ENCODE measurements around the gene PLEKHA7.

The PLEKHA7 gene

GRCh38 chr11:16774936-16775613, 239.1 kb downstream of the PLEKHA7 start:
- DNase-seq (ENCODE audit: low read depth in 2 of 2) = no peak

GRCh38 chr11:16773981-16774935, 240.0 kb downstream of the PLEKHA7 start:
- no peak for DNase-seq (ENCODE audit: low read depth in 2 of 2)

GRCh38 chr11:16772141-16772512, 242.1 kb downstream of the PLEKHA7 start:
- no peak for DNase-seq (ENCODE audit: low read depth in 2 of 2)

- DNase-seq (ENCODE audit: low read depth in 2 of 2) = no peak
Measured at GRCh38 chr11:16771350-16772140, 242.7 kb downstream of the PLEKHA7 start.

- DNase-seq (ENCODE audit: low read depth in 2 of 2) = no peak
Measured at GRCh38 chr11:16770016-16770415, 244.2 kb downstream of the PLEKHA7 start.

GRCh38 chr11:16769386-16769785, 244.8 kb downstream of the PLEKHA7 start:
- DNase-seq (ENCODE audit: low read depth in 2 of 2) = no peak

- DNase-seq (ENCODE audit: low read depth in 2 of 2) = no peak
Measured at GRCh38 chr11:16767957-16768356, 246.3 kb downstream of the PLEKHA7 start.

GRCh38 chr11:16767137-16767536, 247.1 kb downstream of the PLEKHA7 start:
- no peak for DNase-seq (ENCODE audit: low read depth in 2 of 2)

- no peak for DNase-seq (ENCODE audit: low read depth in 2 of 2)
Measured at GRCh38 chr11:16764888-16765287, 249.3 kb downstream of the PLEKHA7 start.

GRCh38 chr11:16763746-16764145, 250.5 kb downstream of the PLEKHA7 start:
- DNase-seq (ENCODE audit: low read depth in 2 of 2) = no peak

- DNase-seq (ENCODE audit: low read depth in 2 of 2) = no peak
Measured at GRCh38 chr11:16759857-16760508, 254.2 kb downstream of the PLEKHA7 start.

- DNase-seq (ENCODE audit: low read depth in 2 of 2) = no peak
Measured at GRCh38 chr11:16758382-16759024, 255.7 kb downstream of the PLEKHA7 start.

GRCh38 chr11:16750417-16750816, 263.8 kb downstream of the PLEKHA7 start:
- DNase-seq (ENCODE audit: low read depth in 2 of 2) = no peak

GRCh38 chr11:16749666-16750065, 264.5 kb downstream of the PLEKHA7 start:
- DNase-seq (ENCODE audit: low read depth in 2 of 2) = no peak

- DNase-seq (ENCODE audit: low read depth in 2 of 2) = no peak
Measured at GRCh38 chr11:16749092-16749491, 265.1 kb downstream of the PLEKHA7 start.

GRCh38 chr11:16745950-16746605, 268.1 kb downstream of the PLEKHA7 start:
- no peak for DNase-seq (ENCODE audit: low read depth in 2 of 2)

- DNase-seq (ENCODE audit: low read depth in 2 of 2) = no peak
Measured at GRCh38 chr11:16744128-16744725, 270.0 kb downstream of the PLEKHA7 start.

GRCh38 chr11:16743478-16743877, 270.7 kb downstream of the PLEKHA7 start:
- DNase-seq (ENCODE audit: low read depth in 2 of 2) = no peak

- no peak for DNase-seq (ENCODE audit: low read depth in 2 of 2)
Measured at GRCh38 chr11:16741473-16741872, 272.7 kb downstream of the PLEKHA7 start.
